DOHH2 (cell line): ENCODE data around the gene SMARCC1.

ENCODE experiments used
- CTCF ChIP-seq: fragments of 200-600 bp; sonication (generic); IDR thresholded peaks from one replicate; pipeline ENCODE4 v1.5.1; 2014; ENCODE audit warnings: antibody characterized with exemption, mild to moderate bottlenecking, low read depth, low read length; ENCODE audit not compliant: poor library complexity, severe bottlenecking
- EZH2phosphoT487 ChIP-seq: fragments of 200-600 bp; sonication (generic); IDR thresholded peaks from 2 replicates; pipeline ENCODE4 v1.6.1; 2017; ENCODE audit warnings: borderline replicate concordance, mild to moderate bottlenecking, antibody characterized with exemption, low read length, moderate library complexity, mixed read lengths

GRCh38 chr3:47782446-47783308 is 984 bp upstream of the SMARCC1 start:
- TF ChIP-seq CTCF (no peak), EZH2phosphoT487 (no peak)
